Activated T-helper 2 cell treated with anti-CD3 and anti-CD28 coated beads, Interferon-gamma antibody, Interleukin-2, Interleukin-4, amounts not matched to agents 10 μg/mL and 5 μg/mL and 100 μg/mL, durations not matched to agents 14 hours and 24 hours and 36 hours (primary cell): ENCODE data around the gene ZNF423. TPM values are rescaled to one million over a fixed set of nuclear protein-coding genes. Genes with fewer than 3 reads are reported as not detected.
"Not testable (repeated sequence)": the region's sequence is repeated elsewhere in the genome, so short reads cannot be mapped to it uniquely, and the experiment has no call there.

Source experiments
- DNase-seq: peaks from one replicate; pipeline ENCODE4 v3.0.0; 2021; ENCODE audit warnings: low spot score
- H3K27ac Mint-ChIP-seq: one replicate; pipeline ENCODE4 v1.8.0; 2021; ENCODE audit warnings: mixed read lengths
- H3K27me3 Mint-ChIP-seq: one replicate; pipeline ENCODE4 v1.8.0; 2021; ENCODE audit warnings: low read depth, mixed read lengths
- H3K36me3 Mint-ChIP-seq: one replicate; pipeline ENCODE4 v1.8.0; 2021; ENCODE audit warnings: low read depth, mixed read lengths
- H3K4me1 Mint-ChIP-seq: one replicate; pipeline ENCODE4 v1.8.0; 2021; ENCODE audit warnings: low read depth, mixed read lengths
- H3K4me3 Mint-ChIP-seq: one replicate; pipeline ENCODE4 v1.8.0; 2021; ENCODE audit warnings: low read depth, mild to moderate bottlenecking, moderate library complexity, mixed read lengths
- H3K9me3 Mint-ChIP-seq: one replicate; pipeline ENCODE4 v1.8.0; 2021; ENCODE audit warnings: mixed read lengths
- intact Hi-C: fragments of 100-400 bp; cut with micrococcal nuclease; formaldehyde crosslinking; loops from one replicate; pipeline ENCODE4 v1.15.1; 2023
- total RNA-seq: library from RNA; stranded (reverse); gene quantifications from 2 replicates; pipeline ENCODE4 v1.2.3, GENCODE V29; 2022

ZNF423 gene
- total RNA-seq, 1 donor from 2014 or later, result not detected

GRCh38 chr16:49883076-49884014 is 27.4 kb upstream of the ZNF423 start:
- no peaks in the 10 kb centered on the region for H3K36me3 Mint-ChIP-seq
- H3K27me3 Mint-ChIP-seq, result no peaks in the 10 kb centered on the region
- intact Hi-C loops, result no loop called here
- DNase-seq, result no peak
- H3K27ac Mint-ChIP-seq, result no peak overlapping the region
- no peaks in the 10 kb centered on the region for H3K9me3 Mint-ChIP-seq
- no peaks in the 10 kb centered on the region for H3K4me1 Mint-ChIP-seq
- no peak overlapping the region for H3K4me3 Mint-ChIP-seq

DNA sequence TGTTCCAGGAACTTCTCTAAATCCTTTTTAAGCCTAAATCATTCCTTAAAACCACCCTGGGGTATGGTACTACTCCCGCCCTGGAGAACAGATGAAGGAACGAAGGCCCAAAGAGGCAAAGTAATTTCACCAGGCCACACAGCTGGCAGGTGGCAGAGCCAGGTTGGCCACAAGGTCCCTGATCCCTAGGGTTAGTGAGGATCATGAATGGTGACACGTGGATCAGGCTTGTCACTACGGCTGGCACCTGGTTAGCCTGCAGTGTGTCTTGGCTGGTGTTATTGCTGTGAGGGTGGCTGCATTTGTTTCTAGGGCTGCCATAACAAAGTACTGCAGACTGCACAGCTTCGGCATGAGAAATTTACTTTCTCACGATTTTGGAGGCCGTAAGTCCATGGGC is 26.0 kb upstream of the ZNF423 start:
- Mint-ChIP-seq H3K9me3 (no peaks in the 10 kb centered on the region), H3K36me3 (no peaks in the 10 kb centered on the region), H3K4me1 (no peaks in the 10 kb centered on the region), H3K27me3 (peaks cover 2% of the 10 kb centered on the region), H3K27ac (no peak overlapping the region), H3K4me3 (no peak overlapping the region)
- DNase-seq, result no peak
- intact Hi-C loops, result no loop called here

DNA sequence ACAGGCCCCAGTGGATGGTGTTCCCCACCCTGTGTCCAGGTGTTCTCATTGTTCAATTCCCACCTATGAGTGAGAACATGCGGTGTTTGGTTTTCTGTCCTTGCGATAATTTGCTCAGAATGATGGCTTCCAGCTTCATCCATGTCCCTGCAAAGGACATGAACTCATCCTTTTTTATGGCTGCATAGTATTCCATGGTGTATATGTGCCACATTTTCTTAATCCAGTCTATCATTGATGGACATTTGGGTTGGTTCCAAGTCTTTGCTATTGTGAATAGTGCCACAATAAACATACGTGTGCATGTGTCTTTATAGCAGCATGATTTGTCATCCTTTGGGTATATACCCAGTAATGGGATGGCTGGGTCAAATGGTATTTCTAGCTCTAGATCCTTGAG is 22.6 kb upstream of the ZNF423 start:
- H3K36me3 Mint-ChIP-seq, H3K9me3 Mint-ChIP-seq, intact Hi-C loops, DNase-seq, H3K27ac Mint-ChIP-seq, H3K4me3 Mint-ChIP-seq, H3K4me1 Mint-ChIP-seq: not testable (repeated sequence)
- H3K27me3 Mint-ChIP-seq, result peaks cover 17% of the 10 kb centered on the region

DNA sequence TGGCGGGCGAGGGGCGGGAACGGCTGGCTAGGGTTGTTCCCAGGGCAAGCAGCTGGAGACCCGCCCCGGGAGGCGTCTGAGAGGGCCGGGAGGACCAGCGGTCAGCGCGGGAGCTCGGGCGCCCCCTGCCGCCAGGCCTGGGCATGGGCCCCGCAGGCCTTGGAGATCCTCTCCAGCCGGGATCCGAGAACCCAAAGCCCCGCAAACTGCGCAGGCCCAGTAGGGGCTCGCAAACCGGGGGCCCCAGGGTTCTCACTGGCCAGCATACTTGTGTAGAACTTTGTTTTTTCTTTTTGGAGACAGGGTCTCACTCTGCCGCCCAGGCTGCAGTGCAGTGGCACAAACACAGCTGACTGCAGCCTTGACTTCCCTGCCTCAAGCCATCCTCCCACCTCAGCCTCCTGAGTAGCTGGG is 20.8 kb upstream of the ZNF423 start:
- Mint-ChIP-seq H3K27ac (no peak overlapping the region), H3K4me1 (no peaks in the 10 kb centered on the region), H3K9me3 (no peaks in the 10 kb centered on the region), H3K36me3 (no peaks in the 10 kb centered on the region), H3K4me3 (no peak overlapping the region), H3K27me3 (peaks cover 20% of the 10 kb centered on the region)
- intact Hi-C loops, result no loop called here
- no peak for DNase-seq

- H3K27me3 Mint-ChIP-seq, result peaks cover 20% of the 10 kb centered on the region
- no peak overlapping the region for H3K27ac Mint-ChIP-seq
- intact Hi-C loops, result no loop called here
- H3K9me3 Mint-ChIP-seq, result no peaks in the 10 kb centered on the region
- no peak overlapping the region for H3K4me3 Mint-ChIP-seq
- no peaks in the 10 kb centered on the region for H3K36me3 Mint-ChIP-seq
- H3K4me1 Mint-ChIP-seq, result no peaks in the 10 kb centered on the region
- no peak for DNase-seq
Measured at GRCh38 chr16:49875806-49876715, 20.1 kb upstream of the ZNF423 start.

- no peak for DNase-seq
- Mint-ChIP-seq H3K36me3 (no peaks in the 10 kb centered on the region), H3K27me3 (peaks cover 20% of the 10 kb centered on the region), H3K4me1 (no peaks in the 10 kb centered on the region), H3K9me3 (no peaks in the 10 kb centered on the region), H3K27ac (no peak overlapping the region), H3K4me3 (no peak overlapping the region)
- intact Hi-C loops, result no loop called here
Measured at GRCh38 chr16:49874613-49875237, 18.8 kb upstream of the ZNF423 start.

- peaks cover 20% of the 10 kb centered on the region for H3K27me3 Mint-ChIP-seq
- intact Hi-C loops, DNase-seq, H3K9me3 Mint-ChIP-seq, H3K36me3 Mint-ChIP-seq, H3K4me3 Mint-ChIP-seq, H3K27ac Mint-ChIP-seq, H3K4me1 Mint-ChIP-seq: not testable (repeated sequence)
Measured at GRCh38 chr16:49871824-49872223, 15.9 kb upstream of the ZNF423 start.

DNA sequence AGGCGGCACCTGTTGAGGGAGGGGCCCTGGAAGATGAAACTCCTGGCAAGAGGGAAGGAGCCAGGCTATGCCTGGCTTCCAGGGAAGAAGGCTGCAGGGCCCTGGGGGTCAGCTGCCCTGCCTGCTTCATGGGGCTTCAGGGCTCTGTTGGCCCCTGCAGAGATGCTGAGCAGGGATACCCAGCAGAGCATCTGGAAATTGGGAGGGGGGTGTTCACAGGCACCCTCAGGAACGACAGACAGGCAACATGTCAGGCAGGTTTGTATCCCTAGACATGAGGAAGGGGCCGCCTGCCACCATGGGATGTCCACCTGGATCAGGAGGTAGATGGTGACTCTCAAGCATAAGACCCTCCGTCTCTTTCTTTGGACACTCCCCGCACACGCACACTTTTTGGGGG is 13.8 kb upstream of the ZNF423 start:
- Mint-ChIP-seq H3K4me1 (no peaks in the 10 kb centered on the region), H3K4me3 (no peak overlapping the region), H3K36me3 (no peaks in the 10 kb centered on the region), H3K27ac (no peak overlapping the region), H3K9me3 (no peaks in the 10 kb centered on the region), H3K27me3 (peaks cover 11% of the 10 kb centered on the region)
- intact Hi-C loops, result no loop called here
- DNase-seq, result no peak

- Mint-ChIP-seq H3K9me3 (no peaks in the 10 kb centered on the region), H3K36me3 (no peaks in the 10 kb centered on the region), H3K27ac (no peak overlapping the region), H3K4me1 (no peaks in the 10 kb centered on the region), H3K27me3 (peaks cover 8% of the 10 kb centered on the region), H3K4me3 (no peak overlapping the region)
- intact Hi-C loops, result no loop called here
- DNase-seq, result no peak
Measured at GRCh38 chr16:49867796-49868668, 12.1 kb upstream of the ZNF423 start.

DNA sequence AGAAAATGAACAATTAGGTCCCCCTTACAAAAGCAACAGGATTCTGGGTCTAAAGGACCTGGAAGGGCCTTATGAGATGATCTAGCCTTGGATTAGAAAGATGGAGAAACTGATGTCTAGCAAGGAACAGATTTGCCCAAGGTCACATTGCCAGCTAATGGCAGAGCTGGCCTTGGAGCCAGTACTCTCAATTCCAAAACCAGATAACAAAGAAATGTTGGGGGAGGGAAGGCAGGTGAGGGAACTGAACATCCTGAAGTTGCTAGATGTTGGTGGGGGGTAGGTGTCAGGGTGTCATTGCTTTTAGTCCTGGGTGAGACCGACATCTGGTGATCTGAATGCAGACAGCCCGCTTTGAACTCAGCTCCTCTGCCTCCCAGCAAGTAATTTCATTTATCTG is 11.3 kb upstream of the ZNF423 start:
- intact Hi-C loops, result no loop called here
- no peak overlapping the region for H3K27ac Mint-ChIP-seq
- DNase-seq, result no peak
- no peaks in the 10 kb centered on the region for H3K4me1 Mint-ChIP-seq
- H3K36me3 Mint-ChIP-seq, result no peaks in the 10 kb centered on the region
- H3K27me3 Mint-ChIP-seq, result peaks cover 8% of the 10 kb centered on the region
- H3K4me3 Mint-ChIP-seq, result no peak overlapping the region
- no peaks in the 10 kb centered on the region for H3K9me3 Mint-ChIP-seq

GRCh38 chr16:49866595-49867071 is 10.7 kb upstream of the ZNF423 start:
- Mint-ChIP-seq H3K9me3 (no peaks in the 10 kb centered on the region), H3K4me1 (no peaks in the 10 kb centered on the region), H3K36me3 (no peaks in the 10 kb centered on the region), H3K4me3 (no peak overlapping the region), H3K27ac (no peak overlapping the region), H3K27me3 (peaks cover 13% of the 10 kb centered on the region)
- DNase-seq, result no peak
- intact Hi-C loops, result no loop called here

GRCh38 chr16:49862694-49863093 is 6.8 kb upstream of the ZNF423 start:
- Mint-ChIP-seq H3K27ac (no peak overlapping the region), H3K27me3 (peaks cover 36% of the 10 kb centered on the region), H3K4me3 (no peak overlapping the region), H3K36me3 (no peaks in the 10 kb centered on the region), H3K9me3 (no peaks in the 10 kb centered on the region), H3K4me1 (peaks cover 2% of the 10 kb centered on the region)
- intact Hi-C loops, result no loop called here
- no peak for DNase-seq
